SK-N-SH (cell line): ENCODE results near the gene RABEP2.

Experiments used
- CHD2 ChIP-seq: fragments of 150-350 bp; IDR thresholded peaks from 2 replicates; pipeline ENCODE4 v1.6.1; 2018; ENCODE audit warnings: low read length; ENCODE audit not compliant: partially characterized antibody
- CTCF ChIP-seq: fragments of 200-600 bp; sonication (generic); IDR thresholded peaks from 2 replicates; pipeline ENCODE4 v1.6.1; 2017; ENCODE audit warnings: antibody characterized with exemption, mild to moderate bottlenecking, moderate library complexity
- EP300 ChIP-seq, 2 experiments: IDR thresholded peaks; 2 replicates each; pipeline versions ENCODE4 v1.4.0 to v1.6.1; 2012; ENCODE audit warnings: borderline replicate concordance in 1 of 2, low read depth in 1 of 2, low read length in 1 of 2
- EZH2phosphoT487 ChIP-seq: fragments of 200-600 bp; sonication (generic); IDR thresholded peaks from 2 replicates; pipeline ENCODE4 v1.6.1; 2017; ENCODE audit warnings: low read depth, mixed run types, mild to moderate bottlenecking, antibody characterized with exemption, moderate library complexity, borderline replicate concordance
- FOXJ3 ChIP-seq: sonication (generic); formaldehyde crosslinking; IDR thresholded peaks from 2 replicates; pipeline ENCODE4 v1.5.1; 2020; ENCODE audit warnings: mild to moderate bottlenecking, missing genetic modification reagents
- GABPA ChIP-seq: IDR thresholded peaks from 2 replicates; pipeline ENCODE4 v1.4.0; 2012; ENCODE audit warnings: low read depth, mild to moderate bottlenecking
- PBX3 ChIP-seq: IDR thresholded peaks from 2 replicates; pipeline ENCODE4; 2012
- POLR2AphosphoS5 ChIP-seq: IDR thresholded peaks from 2 replicates; pipeline ENCODE4 v1.6.1; 2012; ENCODE audit warnings: low read depth, low read length
- RAD21 ChIP-seq: IDR thresholded peaks from 2 replicates; pipeline ENCODE4 v1.6.1; 2012; ENCODE audit warnings: mild to moderate bottlenecking, low read length
- TEAD4 ChIP-seq: IDR thresholded peaks from 2 replicates; pipeline ENCODE4 v1.4.0; 2012; ENCODE audit warnings: mild to moderate bottlenecking, borderline replicate concordance; ENCODE audit not compliant: insufficient read depth
- ZBTB33 ChIP-seq: IDR thresholded peaks from 2 replicates; pipeline ENCODE4 v1.4.0; 2012; ENCODE audit warnings: low read depth, borderline replicate concordance
- TF ChIP-seq, protein P1 (sequence below): IDR thresholded peaks from 2 replicates; pipeline ENCODE4 v1.6.1; 2012; ENCODE audit warnings: mild to moderate bottlenecking, low read depth, low read length, moderate library complexity

DNA sequence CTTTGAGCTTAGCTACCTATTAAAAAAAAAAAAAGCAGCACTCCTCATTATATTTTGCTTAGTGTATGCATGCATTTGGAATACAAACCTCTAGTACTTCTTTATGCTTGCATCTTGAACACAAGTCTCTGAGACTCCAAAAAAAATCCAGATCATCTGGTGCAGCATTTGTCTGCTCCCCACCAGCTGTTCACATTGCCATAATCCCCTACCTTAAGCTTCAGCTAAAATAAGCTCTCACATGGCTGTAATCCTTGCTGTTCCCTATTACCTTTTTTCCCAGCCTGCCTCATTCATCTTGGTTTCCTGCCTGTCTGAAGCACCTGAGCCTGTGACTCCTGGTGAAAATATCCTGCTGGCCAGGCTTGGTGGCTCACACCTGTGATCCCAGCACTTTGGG, 18.2 kb upstream of the RABEP2 start:
- TF ChIP-seq ZBTB33 (no peak), POLR2AphosphoS5 (no peak), CTCF (no peak), EP300 (IDR thresholded peaks at IDR 0.05; ENCODE audit: borderline replicate concordance in 1 of 2, low read depth in 1 of 2, low read length in 1 of 2) (no peak), TEAD4 (no peak), FOXJ3 (CRISPR knock-in tag) (no peak), CHD2 (no peak), EZH2phosphoT487 (no peak), GABPA (no peak), PBX3 (no peak), RAD21 (no peak)
- TF ChIP-seq, protein P1, sequence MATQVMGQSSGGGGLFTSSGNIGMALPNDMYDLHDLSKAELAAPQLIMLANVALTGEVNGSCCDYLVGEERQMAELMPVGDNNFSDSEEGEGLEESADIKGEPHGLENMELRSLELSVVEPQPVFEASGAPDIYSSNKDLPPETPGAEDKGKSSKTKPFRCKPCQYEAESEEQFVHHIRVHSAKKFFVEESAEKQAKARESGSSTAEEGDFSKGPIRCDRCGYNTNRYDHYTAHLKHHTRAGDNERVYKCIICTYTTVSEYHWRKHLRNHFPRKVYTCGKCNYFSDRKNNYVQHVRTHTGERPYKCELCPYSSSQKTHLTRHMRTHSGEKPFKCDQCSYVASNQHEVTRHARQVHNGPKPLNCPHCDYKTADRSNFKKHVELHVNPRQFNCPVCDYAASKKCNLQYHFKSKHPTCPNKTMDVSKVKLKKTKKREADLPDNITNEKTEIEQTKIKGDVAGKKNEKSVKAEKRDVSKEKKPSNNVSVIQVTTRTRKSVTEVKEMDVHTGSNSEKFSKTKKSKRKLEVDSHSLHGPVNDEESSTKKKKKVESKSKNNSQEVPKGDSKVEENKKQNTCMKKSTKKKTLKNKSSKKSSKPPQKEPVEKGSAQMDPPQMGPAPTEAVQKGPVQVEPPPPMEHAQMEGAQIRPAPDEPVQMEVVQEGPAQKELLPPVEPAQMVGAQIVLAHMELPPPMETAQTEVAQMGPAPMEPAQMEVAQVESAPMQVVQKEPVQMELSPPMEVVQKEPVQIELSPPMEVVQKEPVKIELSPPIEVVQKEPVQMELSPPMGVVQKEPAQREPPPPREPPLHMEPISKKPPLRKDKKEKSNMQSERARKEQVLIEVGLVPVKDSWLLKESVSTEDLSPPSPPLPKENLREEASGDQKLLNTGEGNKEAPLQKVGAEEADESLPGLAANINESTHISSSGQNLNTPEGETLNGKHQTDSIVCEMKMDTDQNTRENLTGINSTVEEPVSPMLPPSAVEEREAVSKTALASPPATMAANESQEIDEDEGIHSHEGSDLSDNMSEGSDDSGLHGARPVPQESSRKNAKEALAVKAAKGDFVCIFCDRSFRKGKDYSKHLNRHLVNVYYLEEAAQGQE = no peak
